Neural progenitor cell (in vitro differentiated cells): Measurements from ENCODE around the gene DENND4C.
"Not testable (repeated sequence)": the region's sequence is repeated elsewhere in the genome, so short reads cannot be mapped to it uniquely, and the experiment has no call there.

Experiments
- EZH2 ChIP-seq: fragments of 200-600 bp; sonication (generic); IDR thresholded peaks from 2 replicates; pipeline ENCODE4 v1.6.1; 2017; ENCODE audit warnings: antibody characterized with exemption, mild to moderate bottlenecking, moderate library complexity
- EZH2phosphoT487 ChIP-seq: fragments of 200-600 bp; sonication (generic); IDR thresholded peaks from 2 replicates; pipeline ENCODE4 v1.6.1; 2017; ENCODE audit warnings: antibody characterized with exemption
- TF ChIP-seq, protein P1 (sequence below): fragments of 200-600 bp; sonication (generic); IDR thresholded peaks from 2 replicates; pipeline ENCODE4 v1.5.1; 2017; ENCODE audit warnings: antibody characterized with exemption, mild to moderate bottlenecking

DNA sequence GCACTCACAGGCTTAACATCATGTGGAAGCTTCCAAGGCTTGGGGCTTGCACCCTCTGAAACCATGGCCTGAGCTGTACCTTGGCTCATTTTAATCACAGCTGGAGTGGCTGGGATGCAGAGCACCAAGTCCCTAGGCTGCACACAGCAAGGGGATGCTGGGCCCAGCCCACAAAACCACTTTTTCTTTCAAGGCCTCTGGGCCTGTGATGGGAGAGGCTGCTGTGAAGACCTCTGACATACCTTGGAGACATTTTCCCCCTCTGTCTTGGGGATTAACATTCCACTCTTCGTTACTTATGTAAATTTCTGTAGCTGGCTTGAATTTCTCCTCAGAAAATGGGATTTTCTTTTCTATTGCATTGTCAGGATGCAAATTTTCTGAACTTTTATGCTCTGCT is 20.7 kb downstream of the DENND4C start:
- TF ChIP-seq, protein P1, sequence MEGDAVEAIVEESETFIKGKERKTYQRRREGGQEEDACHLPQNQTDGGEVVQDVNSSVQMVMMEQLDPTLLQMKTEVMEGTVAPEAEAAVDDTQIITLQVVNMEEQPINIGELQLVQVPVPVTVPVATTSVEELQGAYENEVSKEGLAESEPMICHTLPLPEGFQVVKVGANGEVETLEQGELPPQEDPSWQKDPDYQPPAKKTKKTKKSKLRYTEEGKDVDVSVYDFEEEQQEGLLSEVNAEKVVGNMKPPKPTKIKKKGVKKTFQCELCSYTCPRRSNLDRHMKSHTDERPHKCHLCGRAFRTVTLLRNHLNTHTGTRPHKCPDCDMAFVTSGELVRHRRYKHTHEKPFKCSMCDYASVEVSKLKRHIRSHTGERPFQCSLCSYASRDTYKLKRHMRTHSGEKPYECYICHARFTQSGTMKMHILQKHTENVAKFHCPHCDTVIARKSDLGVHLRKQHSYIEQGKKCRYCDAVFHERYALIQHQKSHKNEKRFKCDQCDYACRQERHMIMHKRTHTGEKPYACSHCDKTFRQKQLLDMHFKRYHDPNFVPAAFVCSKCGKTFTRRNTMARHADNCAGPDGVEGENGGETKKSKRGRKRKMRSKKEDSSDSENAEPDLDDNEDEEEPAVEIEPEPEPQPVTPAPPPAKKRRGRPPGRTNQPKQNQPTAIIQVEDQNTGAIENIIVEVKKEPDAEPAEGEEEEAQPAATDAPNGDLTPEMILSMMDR: not testable (repeated sequence)
- TF ChIP-seq EZH2, EZH2phosphoT487: not testable (repeated sequence)
